ENCODE results near the gene CTNND1. TPM values are rescaled to one million over a fixed set of nuclear protein-coding genes. Genes with fewer than 3 reads are reported as not detected.
A peak's percentile ranks its signal among the peaks of the same experiment; 100 is the strongest.

Gene CTNND1
- total and polyA plus RNA-seq, 10 of the 15 experiments (the other 5 are each of a cell fraction or from before 2014, with no cell fraction given): 4.7 to 70.0 (median 30.0) TPM

DNA sequence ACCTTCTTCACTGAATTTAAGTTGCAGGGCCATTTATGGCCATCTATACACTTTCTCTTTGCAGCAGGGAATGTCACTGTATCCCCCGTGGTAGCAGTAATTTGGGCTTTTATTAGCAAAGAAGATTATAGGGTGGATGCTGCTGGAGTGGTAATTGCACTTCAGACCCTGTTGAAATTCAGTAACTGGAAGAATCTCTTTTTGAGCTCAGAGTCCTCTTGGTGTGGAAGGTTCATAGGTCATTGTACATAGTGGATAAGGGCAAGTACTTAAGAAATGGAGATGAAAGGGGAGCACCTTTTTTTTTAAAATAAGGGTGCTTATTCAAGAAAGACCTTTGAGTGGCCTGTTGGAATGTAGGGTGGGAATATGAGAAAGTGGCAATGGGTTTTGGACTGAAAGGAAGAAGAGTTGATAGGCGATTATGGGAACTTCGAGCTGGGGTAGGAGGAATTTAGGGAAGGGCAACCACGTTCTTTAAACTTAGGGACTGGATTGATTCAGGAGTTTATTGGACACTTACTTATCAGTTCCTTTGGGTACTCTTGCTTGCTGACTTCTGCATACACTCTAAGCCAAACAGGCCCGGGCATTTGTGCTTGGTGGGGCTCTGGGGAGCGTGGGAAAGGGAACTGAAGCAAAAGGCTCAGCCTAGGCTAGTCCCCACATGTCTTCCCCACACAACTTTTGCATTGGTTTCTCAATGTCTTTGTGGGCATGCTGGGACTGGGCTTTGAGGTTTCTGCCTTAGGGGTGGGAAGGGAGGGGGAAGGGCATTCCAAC is 26.5 kb downstream of the CTNND1 start (continued):
- TF ChIP-seq, protein P1, sequence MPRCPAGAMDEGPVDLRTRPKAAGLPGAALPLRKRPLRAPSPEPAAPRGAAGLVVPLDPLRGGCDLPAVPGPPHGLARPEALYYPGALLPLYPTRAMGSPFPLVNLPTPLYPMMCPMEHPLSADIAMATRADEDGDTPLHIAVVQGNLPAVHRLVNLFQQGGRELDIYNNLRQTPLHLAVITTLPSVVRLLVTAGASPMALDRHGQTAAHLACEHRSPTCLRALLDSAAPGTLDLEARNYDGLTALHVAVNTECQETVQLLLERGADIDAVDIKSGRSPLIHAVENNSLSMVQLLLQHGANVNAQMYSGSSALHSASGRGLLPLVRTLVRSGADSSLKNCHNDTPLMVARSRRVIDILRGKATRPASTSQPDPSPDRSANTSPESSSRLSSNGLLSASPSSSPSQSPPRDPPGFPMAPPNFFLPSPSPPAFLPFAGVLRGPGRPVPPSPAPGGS (IDR thresholded peaks at IDR 0.05; ENCODE audit: borderline replicate concordance, insufficient read depth, low read depth, low read length, poor library complexity, severe bottlenecking): peak; percentile 89
- TF ChIP-seq SP1 (IDR thresholded peaks at IDR 0.05; ENCODE audit: low read depth, low read length) (peak; percentile 14), FOXK2 (IDR thresholded peaks at IDR 0.05) (no peak), EP300 (IDR thresholded peaks at IDR 0.05; ENCODE audit: borderline replicate concordance in 1 of 2, control insufficient read depth in 1 of 2, low read depth in 2 of 2, low read length in 2 of 2) (peak in 1 of 2 experiments; percentile 44; a peak in 1 of 4 replicates), IKZF1 (conservative IDR thresholded peaks at IDR 0.05) (peak; percentile 68), CHD1 (IDR thresholded peaks at IDR 0.05; ENCODE audit: low read depth, low read length) (peak; percentile 71; the same call in 1 of the 2 replicates), NR2C1 (IDR thresholded peaks at IDR 0.05) (peak; percentile 50), ATF7 (IDR thresholded peaks at IDR 0.05; ENCODE audit: low read depth) (no peak), CBFB (IDR thresholded peaks at IDR 0.05; ENCODE audit: low read depth) (peak; percentile 59; the same call in 1 of the 2 replicates), NR2F1 (conservative IDR thresholded peaks at IDR 0.05) (0 out of 2 replicates have a peak, but pooled peaks have one; percentile 16), EED (IDR thresholded peaks at IDR 0.05; ENCODE audit: low read depth) (peak; percentile 75), ZZZ3 (IDR thresholded peaks at IDR 0.05; ENCODE audit: control insufficient read depth, insufficient read length, low read depth) (no peak), HCFC1 (IDR thresholded peaks at IDR 0.05; ENCODE audit: low read length) (no peak), MEF2B (IDR thresholded peaks at IDR 0.05; ENCODE audit: partially characterized antibody, poor library complexity, severe bottlenecking) (peak; percentile 76), IKZF2 (IDR thresholded peaks at IDR 0.05) (peak; percentile 79 to 84), BMI1 (IDR thresholded peaks at IDR 0.05; ENCODE audit: borderline replicate concordance) (no peak), RAD51 (IDR thresholded peaks at IDR 0.05) (no peak), KDM1A (IDR thresholded peaks at IDR 0.05; ENCODE audit: borderline replicate concordance) (no peak), CHD2 (IDR thresholded peaks at IDR 0.05; ENCODE audit: borderline replicate concordance, low read depth, low read length) (peak; percentile 49; the same call in 1 of the 2 replicates), RCOR1 (conservative IDR thresholded peaks at IDR 0.05; ENCODE audit: low read depth, low read length) (no peak), ZNF24 (IDR thresholded peaks at IDR 0.05) (0 out of 2 replicates have a peak, but pooled peaks have one; percentile 44), BCL11A (IDR thresholded peaks at IDR 0.05; ENCODE audit: low read depth, low read length) (0 out of 2 replicates have a peak, but pooled peaks have one; percentile 25), IRF4 (IDR thresholded peaks at IDR 0.05; ENCODE audit: low read depth, low read length) (0 out of 2 replicates have a peak, but pooled peaks have one; percentile 13), SMAD1 (IDR thresholded peaks at IDR 0.05; ENCODE audit: low read depth, partially characterized antibody) (peak; percentile 44), PAX5 (IDR thresholded peaks at IDR 0.05; ENCODE audit: borderline replicate concordance, low read depth, low read length) (peak; percentile 47; the same call in 1 of the 2 replicates), DPF2 (IDR thresholded peaks at IDR 0.05) (0 out of 2 replicates have a peak, but pooled peaks have one; percentile 16), ZSCAN29 (IDR thresholded peaks at IDR 0.05) (no peak), TCF12 (IDR thresholded peaks at IDR 0.05; ENCODE audit: low read depth, low read length) (peak; percentile 64; the same call in 1 of the 2 replicates)
- TF ChIP-seq, protein P2, sequence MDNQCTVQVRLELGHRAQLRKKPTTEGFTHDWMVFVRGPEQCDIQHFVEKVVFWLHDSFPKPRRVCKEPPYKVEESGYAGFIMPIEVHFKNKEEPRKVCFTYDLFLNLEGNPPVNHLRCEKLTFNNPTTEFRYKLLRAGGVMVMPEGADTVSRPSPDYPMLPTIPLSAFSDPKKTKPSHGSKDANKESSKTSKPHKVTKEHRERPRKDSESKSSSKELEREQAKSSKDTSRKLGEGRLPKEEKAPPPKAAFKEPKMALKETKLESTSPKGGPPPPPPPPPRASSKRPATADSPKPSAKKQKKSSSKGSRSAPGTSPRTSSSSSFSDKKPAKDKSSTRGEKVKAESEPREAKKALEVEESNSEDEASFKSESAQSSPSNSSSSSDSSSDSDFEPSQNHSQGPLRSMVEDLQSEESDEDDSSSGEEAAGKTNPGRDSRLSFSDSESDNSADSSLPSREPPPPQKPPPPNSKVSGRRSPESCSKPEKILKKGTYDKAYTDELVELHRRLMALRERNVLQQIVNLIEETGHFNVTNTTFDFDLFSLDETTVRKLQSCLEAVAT (IDR thresholded peaks at IDR 0.05): peak; percentile 77; the same call in 1 of the 2 replicates

Measured in GM12878 (cell line).